ENCODE results near the gene ZNF213.
"Not testable (repeated sequence)": the region's sequence is repeated elsewhere in the genome, so short reads cannot be mapped to it uniquely, and the experiment has no call there.

Gene ZNF213

GRCh38 chr16:3170440-3171180, 35.8 kb downstream of the ZNF213 start:
- no peak for DNase-seq (ENCODE audit: low read depth in 3 of 3)

GRCh38 chr16:3171181-3171854, 36.5 kb downstream of the ZNF213 start:
- DNase-seq (ENCODE audit: low read depth in 3 of 3), result peak in 2 of 3 experiments; percentile 51 to 58

GRCh38 chr16:3171855-3172593, 37.2 kb downstream of the ZNF213 start:
- no peak for DNase-seq (ENCODE audit: low read depth in 3 of 3)

GRCh38 chr16:3173892-3174617, 39.2 kb downstream of the ZNF213 start:
- DNase-seq (ENCODE audit: low read depth in 3 of 3), result no peak

GRCh38 chr16:3174618-3175148, 39.9 kb downstream of the ZNF213 start:
- no peak for DNase-seq (ENCODE audit: low read depth in 3 of 3)

GRCh38 chr16:3175157-3176093, 40.6 kb downstream of the ZNF213 start:
- no peak for DNase-seq (ENCODE audit: low read depth in 3 of 3)

- DNase-seq (ENCODE audit: low read depth in 3 of 3), result no peak
These were observed 44.8 kb downstream of the ZNF213 start for GRCh38 chr16:3179651-3180050.

GRCh38 chr16:3180445-3180878, 45.6 kb downstream of the ZNF213 start:
- no peak for DNase-seq (ENCODE audit: low read depth in 3 of 3)

GRCh38 chr16:3182293-3182607, 47.4 kb downstream of the ZNF213 start:
- DNase-seq (ENCODE audit: low read depth in 3 of 3), result not testable (repeated sequence)

GRCh38 chr16:3182608-3183444, 48.0 kb downstream of the ZNF213 start:
- no peak for DNase-seq (ENCODE audit: low read depth in 3 of 3)

- DNase-seq (ENCODE audit: low read depth in 3 of 3), result no peak
These were observed 48.8 kb downstream of the ZNF213 start for GRCh38 chr16:3183445-3184139.

GRCh38 chr16:3186946-3187690, 52.3 kb downstream of the ZNF213 start:
- no peak for DNase-seq (ENCODE audit: low read depth in 3 of 3)

GRCh38 chr16:3187798-3188674, 53.2 kb downstream of the ZNF213 start, which contains the start of gene OR1F1:
Gene OR1F1, plus strand, starts transcription at chr16:3188204.
- no peak for DNase-seq (ENCODE audit: low read depth in 3 of 3)

GRCh38 chr16:3188675-3188924, 53.8 kb downstream of the ZNF213 start:
- no peak for DNase-seq (ENCODE audit: low read depth in 3 of 3)

GRCh38 chr16:3188925-3189825, 54.3 kb downstream of the ZNF213 start:
- no peak for DNase-seq (ENCODE audit: low read depth in 3 of 3)

- DNase-seq (ENCODE audit: low read depth in 3 of 3), result no peak
These were observed 55.0 kb downstream of the ZNF213 start for GRCh38 chr16:3189869-3190268.

- DNase-seq (ENCODE audit: low read depth in 3 of 3), result no peak
These were observed 56.1 kb downstream of the ZNF213 start for GRCh38 chr16:3190949-3191353.
